OCI-LY1 (cell line): Measurements from ENCODE around the gene SLC22A4.

Source experiments
- H2AFZ ChIP-seq: fragments of 200-600 bp; sonication (generic), shearing (Covaris generic); 2 replicates; pipeline ENCODE4 v1.6.0; 2014; ENCODE audit warnings: antibody characterized with exemption, mild to moderate bottlenecking, low read length
- H3F3A ChIP-seq: fragments of 200-600 bp; sonication (generic), shearing (Covaris generic); 2 replicates; pipeline ENCODE4 v1.6.0; 2014; ENCODE audit warnings: mild to moderate bottlenecking, antibody characterized with exemption, low read length, moderate library complexity; ENCODE audit not compliant: insufficient read depth
- H3K27ac ChIP-seq: fragments of 200-600 bp; sonication (generic); 2 replicates; pipeline ENCODE4 v1.5.1; 2014; ENCODE audit warnings: low read length, mixed run types, mild to moderate bottlenecking, low read depth; ENCODE audit not compliant: poor library complexity, severe bottlenecking
- H3K27me3 ChIP-seq: fragments of 200-600 bp; sonication (generic); 2 replicates; pipeline ENCODE4 v1.6.0; 2014; ENCODE audit warnings: antibody characterized with exemption, mild to moderate bottlenecking, low read length, moderate library complexity; ENCODE audit not compliant: insufficient read depth
- H3K36me3 ChIP-seq: fragments of 200-600 bp; sonication (generic); 2 replicates; pipeline ENCODE4 v1.6.1; 2014; ENCODE audit warnings: mild to moderate bottlenecking, antibody characterized with exemption, low read length, moderate library complexity, mixed read lengths; ENCODE audit not compliant: insufficient read depth
- H3K4me1 ChIP-seq: fragments of 200-600 bp; sonication (generic); 2 replicates; pipeline ENCODE4 v1.5.1; 2014; ENCODE audit warnings: mild to moderate bottlenecking, low read length, moderate library complexity; ENCODE audit not compliant: insufficient read depth, severe bottlenecking
- H3K4me2 ChIP-seq: fragments of 200-600 bp; sonication (generic), shearing (Covaris generic); 2 replicates; pipeline ENCODE4 v1.6.1; 2014; ENCODE audit warnings: low read length
- H3K4me3 ChIP-seq: fragments of 200-600 bp; sonication (generic); 2 replicates; pipeline ENCODE4 v1.5.1; 2014; ENCODE audit warnings: low read length, low read depth, mild to moderate bottlenecking, mixed read lengths; ENCODE audit not compliant: poor library complexity, severe bottlenecking
- H3K79me2 ChIP-seq: fragments of 200-600 bp; shearing (Covaris generic); 2 replicates; pipeline ENCODE4 v1.6.1; 2016; ENCODE audit warnings: mixed run types, low read length, mixed read lengths; ENCODE audit not compliant: insufficient read depth
- H3K9ac ChIP-seq: fragments of 200-600 bp; sonication (generic), shearing (Covaris generic); 2 replicates; pipeline ENCODE4 v1.6.1; 2014; ENCODE audit warnings: mild to moderate bottlenecking, low read length, mixed read lengths
- H3K9me2 ChIP-seq: fragments of 200-600 bp; sonication (generic), shearing (Covaris generic); 2 replicates; pipeline ENCODE4 v1.6.1; 2014; ENCODE audit warnings: low read depth, mild to moderate bottlenecking, low read length, mixed read lengths
- H3K9me3 ChIP-seq: fragments of 200-600 bp; shearing (Covaris generic); 2 replicates; pipeline ENCODE4 v1.6.1; 2014; ENCODE audit warnings: low read length, mixed read lengths
- H4K20me1 ChIP-seq: fragments of 200-600 bp; sonication (generic), shearing (Covaris generic); 2 replicates; pipeline ENCODE4 v1.6.0; 2016; ENCODE audit warnings: mild to moderate bottlenecking, low read length; ENCODE audit not compliant: insufficient read depth
- EZH2 ChIP-seq: fragments of 200-600 bp; sonication (generic), shearing (Covaris generic); IDR thresholded peaks from 2 replicates; pipeline ENCODE4 v1.8.0; 2017; ENCODE audit warnings: borderline replicate concordance, mixed run types, mild to moderate bottlenecking, antibody characterized with exemption, low read length, moderate library complexity, mixed read lengths
- TF ChIP-seq, protein P1 (sequence below): fragments of 200-600 bp; sonication (generic), shearing (Covaris generic); IDR thresholded peaks from 2 replicates; pipeline ENCODE4 v1.5.1; 2017; ENCODE audit warnings: mild to moderate bottlenecking, antibody characterized with exemption, low read length, moderate library complexity, mixed read lengths

SLC22A4 gene

DNA sequence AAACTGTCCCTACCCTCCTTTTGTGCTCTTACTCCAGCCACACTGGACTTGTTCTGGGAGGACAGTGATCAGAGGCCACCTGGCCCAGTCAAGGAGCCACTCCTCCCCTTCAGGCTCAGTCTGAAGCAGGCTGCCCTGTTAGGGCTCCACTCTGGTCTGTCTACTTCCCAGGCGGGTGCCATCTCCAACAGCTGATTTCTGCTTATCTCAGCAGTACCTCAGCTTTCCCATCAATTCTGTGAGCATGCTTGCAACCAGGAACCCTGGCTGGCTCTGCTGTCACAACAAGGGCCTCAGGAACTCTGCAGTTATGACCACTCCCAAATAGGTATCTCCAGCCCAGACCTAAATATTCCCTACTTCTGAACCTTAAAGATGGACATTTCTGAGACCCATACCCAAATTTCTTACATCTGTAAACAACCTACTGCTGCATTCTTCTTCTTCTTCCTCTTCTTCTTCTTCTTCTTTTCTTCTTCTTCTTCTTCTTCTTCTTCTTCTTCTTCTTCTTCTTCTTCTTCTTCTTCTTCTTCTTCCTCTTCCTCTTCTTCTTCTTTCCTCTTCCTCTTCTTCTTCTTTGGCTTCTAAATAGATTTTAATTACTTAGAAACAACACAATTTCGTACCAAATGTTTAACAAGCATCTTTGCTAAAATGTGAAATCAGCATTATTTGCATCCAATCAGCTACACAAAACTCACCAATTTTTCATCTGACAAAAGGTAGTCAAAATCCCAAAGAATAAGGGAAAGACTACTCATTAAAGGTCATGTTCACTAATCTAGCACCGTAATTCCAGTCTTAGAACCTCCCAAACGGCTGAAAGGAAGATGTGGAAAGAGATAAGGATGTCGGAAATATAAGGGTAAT lies 13.6 kb upstream of the SLC22A4 start:
- Histone ChIP-seq H3K9me3 (no peaks in the 10 kb centered on the region), H3K27me3 (no peaks in the 10 kb centered on the region; the same call in 1 of the 2 replicates), H4K20me1 (no peaks in the 10 kb centered on the region), H3K4me3 (no peak overlapping the region), H3F3A (no peaks in the 10 kb centered on the region), H3K9me2 (no peaks in the 10 kb centered on the region), H2AFZ (no peak overlapping the region), H3K9ac (no peak overlapping the region), H3K4me1 (no peaks in the 10 kb centered on the region), H3K27ac (no peak overlapping the region), H3K79me2 (no peaks in the 10 kb centered on the region), H3K36me3 (no peaks in the 10 kb centered on the region), H3K4me2 (no peak overlapping the region)
- no peak for TF ChIP-seq EZH2
- TF ChIP-seq, protein P1, sequence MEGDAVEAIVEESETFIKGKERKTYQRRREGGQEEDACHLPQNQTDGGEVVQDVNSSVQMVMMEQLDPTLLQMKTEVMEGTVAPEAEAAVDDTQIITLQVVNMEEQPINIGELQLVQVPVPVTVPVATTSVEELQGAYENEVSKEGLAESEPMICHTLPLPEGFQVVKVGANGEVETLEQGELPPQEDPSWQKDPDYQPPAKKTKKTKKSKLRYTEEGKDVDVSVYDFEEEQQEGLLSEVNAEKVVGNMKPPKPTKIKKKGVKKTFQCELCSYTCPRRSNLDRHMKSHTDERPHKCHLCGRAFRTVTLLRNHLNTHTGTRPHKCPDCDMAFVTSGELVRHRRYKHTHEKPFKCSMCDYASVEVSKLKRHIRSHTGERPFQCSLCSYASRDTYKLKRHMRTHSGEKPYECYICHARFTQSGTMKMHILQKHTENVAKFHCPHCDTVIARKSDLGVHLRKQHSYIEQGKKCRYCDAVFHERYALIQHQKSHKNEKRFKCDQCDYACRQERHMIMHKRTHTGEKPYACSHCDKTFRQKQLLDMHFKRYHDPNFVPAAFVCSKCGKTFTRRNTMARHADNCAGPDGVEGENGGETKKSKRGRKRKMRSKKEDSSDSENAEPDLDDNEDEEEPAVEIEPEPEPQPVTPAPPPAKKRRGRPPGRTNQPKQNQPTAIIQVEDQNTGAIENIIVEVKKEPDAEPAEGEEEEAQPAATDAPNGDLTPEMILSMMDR: no peak

DNA sequence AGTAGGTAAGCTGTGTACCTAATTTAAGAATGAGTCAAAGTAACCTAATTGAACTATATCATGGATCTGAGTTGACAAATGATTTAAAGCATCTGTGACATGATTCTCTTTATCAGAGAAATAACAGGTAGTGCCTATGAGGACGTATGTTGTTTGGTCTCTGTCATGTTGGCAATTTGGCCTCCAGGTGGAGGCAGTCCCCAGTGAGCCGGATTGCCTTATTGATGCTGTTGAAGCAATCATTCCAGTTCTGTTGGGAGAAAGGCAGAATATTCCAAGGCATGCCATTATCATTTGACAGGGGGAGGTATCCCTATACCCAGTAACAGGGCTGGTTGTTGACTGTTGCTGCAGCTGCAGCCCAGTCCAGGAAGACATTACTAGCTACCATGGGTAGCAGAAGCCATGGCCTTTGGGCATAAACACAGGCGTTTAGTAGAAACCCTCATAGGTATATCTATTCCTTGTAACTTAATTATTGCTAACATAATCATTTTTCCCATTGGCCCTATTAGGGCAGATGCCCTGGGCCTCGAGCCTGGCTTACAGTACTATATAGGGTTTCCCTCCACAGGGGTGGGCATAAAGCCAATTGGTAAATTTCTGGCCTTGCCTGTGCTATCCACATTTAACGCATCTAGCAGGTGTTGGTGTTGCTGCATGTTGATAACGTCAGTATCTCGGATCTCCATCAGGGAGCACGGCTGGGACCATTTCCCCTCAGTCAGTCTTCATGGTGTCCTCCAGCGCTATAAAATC lies 12.2 kb upstream of the SLC22A4 start:
- H3F3A ChIP-seq: no peaks in the 10 kb centered on the region
- H3K9me3 ChIP-seq: no peaks in the 10 kb centered on the region
- H3K9ac ChIP-seq: no peak overlapping the region
- H3K4me1 ChIP-seq: no peaks in the 10 kb centered on the region
- H3K9me2 ChIP-seq: no peaks in the 10 kb centered on the region
- H2AFZ ChIP-seq: no peak overlapping the region
- no peak overlapping the region for H3K27ac ChIP-seq
- H3K4me3 ChIP-seq: no peak overlapping the region
- H3K36me3 ChIP-seq: no peaks in the 10 kb centered on the region
- H4K20me1 ChIP-seq: no peaks in the 10 kb centered on the region
- no peaks in the 10 kb centered on the region; the same call in 1 of the 2 replicates for H3K27me3 ChIP-seq
- H3K4me2 ChIP-seq: no peak overlapping the region
- H3K79me2 ChIP-seq: no peaks in the 10 kb centered on the region
- TF ChIP-seq, protein P1: peak; percentile 13; the same call in 1 of the 2 replicates
- no peak for TF ChIP-seq EZH2

DNA sequence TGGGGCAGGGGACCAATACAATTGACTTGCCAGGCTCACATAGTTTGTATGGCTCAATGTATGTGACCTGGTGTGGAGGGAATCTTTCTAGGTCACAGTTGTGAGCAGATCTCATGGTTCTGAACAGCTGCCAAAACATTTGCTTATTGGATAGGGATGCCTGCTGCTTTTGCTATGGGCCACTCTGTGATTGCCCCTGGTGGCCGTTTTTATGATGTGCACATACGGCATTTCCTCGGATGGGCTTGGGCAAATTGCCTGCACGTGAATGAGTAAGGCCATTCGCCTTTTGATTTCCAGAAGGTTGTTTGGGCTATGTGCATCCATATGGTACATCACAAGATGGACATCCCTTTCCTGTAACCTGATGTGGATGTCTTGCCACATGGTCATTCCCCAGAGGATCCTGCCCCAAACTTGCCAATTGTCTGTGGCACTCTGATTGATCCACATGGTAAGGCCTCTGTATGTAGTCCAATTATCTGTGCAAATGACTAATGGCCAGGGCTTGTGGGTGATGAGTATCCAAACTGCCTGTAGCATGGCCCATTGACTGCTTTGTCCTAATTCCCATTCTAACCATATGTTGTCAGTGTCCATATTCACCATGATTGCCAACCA lies 10.7 kb upstream of the SLC22A4 start:
- Histone ChIP-seq H3K9me2 (no peaks in the 10 kb centered on the region), H4K20me1 (no peaks in the 10 kb centered on the region), H2AFZ (no peak overlapping the region), H3K27me3 (peaks cover under 1% of the 10 kb centered on the region; the same call in 1 of the 2 replicates), H3K9ac (no peak overlapping the region), H3K79me2 (no peaks in the 10 kb centered on the region), H3K4me2 (no peak overlapping the region), H3K9me3 (no peaks in the 10 kb centered on the region), H3K4me1 (no peaks in the 10 kb centered on the region), H3K36me3 (no peaks in the 10 kb centered on the region), H3K4me3 (no peak overlapping the region), H3F3A (no peaks in the 10 kb centered on the region), H3K27ac (no peak overlapping the region)
- no peak for TF ChIP-seq EZH2
- TF ChIP-seq, protein P1: peak; percentile 43; the same call in 1 of the 2 replicates
